GM19025 (cell line): ENCODE data around the gene TRUB2.
"Not testable (repeated sequence)": the region's sequence is repeated elsewhere in the genome, so short reads cannot be mapped to it uniquely, and the experiment has no call there.

Experiments
- ATAC-seq: cut with Tn5 transposase; IDR thresholded peaks from one replicate; pipeline ENCODE4 v1.9.1; 2021; ENCODE audit warnings: mild to moderate bottlenecking, low read depth, moderate library complexity; ENCODE audit not compliant: unreplicated experiment

The TRUB2 gene

GRCh38 chr9:128341435-128341849 lies 19.2 kb upstream of the TRUB2 start:
- no peak for ATAC-seq

- no peak for ATAC-seq
Observed at GRCh38 chr9:128340691-128341434, 18.6 kb upstream of the TRUB2 start.

DNA sequence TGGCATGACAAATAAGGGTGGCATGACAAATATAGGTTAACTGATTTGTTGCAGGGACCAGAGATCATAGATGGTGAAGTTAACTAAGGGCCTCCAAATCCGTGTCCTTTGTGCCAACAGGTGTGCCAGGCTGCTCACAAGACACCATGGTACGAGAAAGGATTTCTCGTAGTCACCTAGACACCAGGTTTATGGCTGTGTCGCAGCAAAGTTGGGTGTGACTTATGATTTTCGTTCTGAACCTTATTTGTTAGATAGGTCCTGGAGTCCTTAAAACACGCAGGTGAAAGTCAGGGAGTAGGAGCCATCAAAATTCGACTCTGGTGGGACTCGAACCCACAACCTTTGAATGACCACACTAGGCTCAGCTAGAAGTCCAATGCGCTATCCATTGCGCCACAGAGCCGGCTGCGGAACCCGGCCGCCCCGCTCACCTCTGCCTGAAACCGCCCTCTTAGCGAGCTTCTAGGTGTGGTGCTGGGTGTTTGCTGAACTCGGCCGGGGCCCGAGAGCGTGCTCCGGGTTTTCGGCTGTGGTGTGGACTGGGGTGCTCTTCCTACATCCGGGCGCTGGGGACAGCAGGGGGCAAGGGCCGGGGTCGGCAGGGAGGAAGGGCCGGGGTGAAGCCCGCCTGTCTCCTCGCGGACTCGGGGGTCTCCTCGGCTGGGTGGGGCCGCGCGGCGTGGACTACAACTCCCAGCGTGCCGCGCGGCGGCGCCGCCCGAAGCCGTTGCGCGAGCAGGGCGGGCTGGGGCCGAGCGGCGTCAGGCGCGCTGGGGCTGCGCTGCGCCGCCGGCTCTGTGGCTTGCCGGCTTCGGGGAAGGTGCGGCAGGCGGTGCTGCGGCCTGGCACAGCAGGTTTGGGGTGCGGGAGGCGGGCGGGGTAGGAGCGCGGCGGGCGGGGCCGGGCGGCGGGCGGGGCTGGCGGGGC lies 17.8 kb upstream of the TRUB2 start, which contains the start of gene SLC27A4:
Gene SLC27A4, plus strand, starts transcription at position 767 of the 930 bp plus-strand sequence. CDS start 2,606 bp downstream, outside the sequence.
- ATAC-seq = peak; percentile 85

DNA sequence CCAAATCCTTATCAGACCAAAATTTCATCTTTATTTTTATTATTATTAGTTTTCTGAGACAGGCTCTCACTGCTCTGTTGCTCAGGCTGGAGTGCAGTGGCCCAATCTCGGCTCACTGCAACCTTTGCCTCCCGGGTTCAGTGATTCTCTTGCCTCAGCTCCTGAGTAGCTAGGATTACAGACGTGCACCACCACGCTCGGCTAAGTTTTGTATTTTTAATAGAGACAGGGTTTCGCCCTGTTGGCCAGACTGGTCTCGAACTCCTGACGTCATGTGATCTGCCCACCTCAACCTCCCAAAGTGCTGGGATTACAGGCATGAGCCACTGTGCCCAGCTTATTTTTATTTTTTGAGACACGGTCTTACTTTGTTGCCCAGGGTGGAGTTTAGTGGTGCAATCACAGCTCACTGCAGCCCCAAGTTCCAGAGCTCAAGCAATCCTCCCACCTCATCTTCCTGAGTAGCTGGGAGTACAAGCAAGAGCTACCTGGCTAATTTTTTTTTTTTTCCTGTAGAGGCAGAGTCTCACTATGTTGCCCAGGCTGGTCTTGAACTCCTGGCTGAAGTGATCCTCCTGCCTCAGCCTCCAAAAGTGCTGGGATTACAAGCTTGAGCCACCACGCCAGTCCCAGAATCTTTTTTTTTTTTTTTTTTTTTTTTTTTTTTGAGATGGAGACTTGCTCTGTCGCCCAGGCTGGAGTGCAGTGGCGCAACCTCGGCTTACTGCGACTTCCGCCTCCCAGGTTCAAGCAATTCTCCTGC lies 16.8 kb upstream of the TRUB2 start:
- ATAC-seq = not testable (repeated sequence)

DNA sequence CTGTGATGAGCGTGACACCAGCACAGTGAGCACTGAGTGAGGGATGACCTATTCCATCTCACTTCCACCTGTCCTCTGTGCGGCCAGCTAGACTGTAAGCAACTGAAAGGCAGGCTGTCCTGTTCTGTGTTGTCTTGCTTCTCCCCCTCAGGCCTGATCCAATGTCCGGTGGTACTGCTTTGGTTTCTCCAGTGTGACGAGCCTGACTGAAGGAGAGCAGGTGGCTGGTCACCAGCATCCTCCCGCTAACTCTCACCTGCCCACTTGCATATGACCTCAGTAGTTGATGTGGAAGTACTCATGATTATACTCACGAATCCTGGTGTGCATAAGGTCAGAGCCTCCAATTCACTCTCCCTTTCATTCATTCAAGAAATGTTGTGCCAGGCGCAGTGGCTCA lies 15.7 kb upstream of the TRUB2 start:
- no peak for ATAC-seq

DNA sequence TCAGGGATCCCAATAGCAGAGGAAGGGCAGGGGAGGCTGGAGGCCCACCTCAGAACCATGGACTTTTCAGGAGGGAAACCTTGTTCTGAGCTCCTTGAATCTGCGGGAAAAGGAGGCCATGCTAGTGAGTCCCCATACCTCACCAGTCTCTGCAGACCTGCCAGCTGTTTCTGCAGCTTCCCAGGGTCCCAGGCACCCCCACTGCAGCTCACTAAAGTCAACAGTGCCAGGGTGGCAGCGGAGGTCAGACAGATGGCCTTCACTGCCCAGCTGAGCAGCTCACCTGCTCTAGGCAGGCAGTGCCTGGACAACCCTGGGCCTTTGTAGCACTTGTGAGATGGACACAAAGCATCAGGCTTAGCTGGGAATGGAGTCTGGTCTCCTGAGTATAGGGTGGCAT lies 13.7 kb upstream of the TRUB2 start:
- ATAC-seq = no peak

DNA sequence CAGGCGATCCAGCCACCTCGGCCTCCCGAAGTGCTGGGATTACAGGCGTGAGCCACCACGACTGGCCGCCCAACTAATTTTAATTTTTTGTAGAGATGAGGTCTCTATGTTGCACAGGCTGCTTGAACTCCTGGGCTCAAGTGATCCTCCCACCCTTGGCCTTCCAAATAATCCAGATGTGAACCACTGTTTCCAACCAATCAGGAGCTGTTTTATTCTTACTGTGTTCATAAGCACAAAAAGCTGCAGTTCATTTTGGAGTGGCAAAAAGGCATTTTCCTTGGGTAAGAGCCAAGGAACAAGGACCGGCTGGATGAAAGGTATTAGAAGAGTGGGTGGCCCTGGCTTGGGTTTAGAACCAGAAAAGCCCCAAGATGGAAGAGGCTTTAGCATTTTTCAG lies 12.9 kb upstream of the TRUB2 start:
- ATAC-seq = no peak

DNA sequence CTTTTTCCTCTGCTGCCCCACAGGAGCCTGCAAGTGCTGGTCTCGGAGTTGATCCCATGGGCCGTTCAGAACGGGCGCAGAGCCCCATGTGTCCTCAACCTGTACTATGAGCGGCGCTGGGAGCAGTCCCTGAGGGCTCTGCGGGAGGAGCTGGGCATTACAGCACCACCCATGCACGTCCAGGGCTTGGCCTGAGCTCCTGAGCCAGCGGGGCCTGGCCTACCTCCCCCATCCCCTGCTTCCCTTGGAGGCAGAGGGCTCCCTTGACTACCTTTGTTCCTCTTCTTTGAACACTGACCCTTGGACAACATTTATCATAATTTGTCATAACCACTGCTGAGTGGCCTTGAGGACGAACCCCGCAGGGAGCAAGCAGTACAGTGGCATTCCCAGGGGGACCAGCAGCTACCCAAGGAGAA lies 11.2 kb upstream of the TRUB2 start:
- no peak for ATAC-seq

- no peak for ATAC-seq
Observed at GRCh38 chr9:128325629-128326028, 3.4 kb upstream of the TRUB2 start.

DNA sequence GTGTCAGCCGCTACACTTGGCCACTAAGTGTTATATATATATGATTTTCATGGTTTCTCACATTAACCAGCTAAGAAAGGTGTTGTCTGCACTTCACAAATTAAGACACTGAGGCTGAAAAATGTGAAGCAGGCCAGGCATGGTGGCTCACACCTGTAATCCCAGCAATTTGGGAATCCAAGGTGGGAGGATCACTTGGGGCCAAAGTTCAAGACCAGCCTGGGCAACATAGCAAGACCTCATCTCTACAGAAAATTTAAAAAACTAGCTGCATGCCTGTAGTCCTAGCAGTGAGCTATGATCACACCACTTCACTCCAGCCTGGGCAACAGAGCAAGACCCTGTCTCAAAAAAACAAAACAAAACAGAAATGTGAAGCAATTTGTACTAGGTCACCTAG lies 2.2 kb upstream of the TRUB2 start:
- ATAC-seq = no peak

DNA sequence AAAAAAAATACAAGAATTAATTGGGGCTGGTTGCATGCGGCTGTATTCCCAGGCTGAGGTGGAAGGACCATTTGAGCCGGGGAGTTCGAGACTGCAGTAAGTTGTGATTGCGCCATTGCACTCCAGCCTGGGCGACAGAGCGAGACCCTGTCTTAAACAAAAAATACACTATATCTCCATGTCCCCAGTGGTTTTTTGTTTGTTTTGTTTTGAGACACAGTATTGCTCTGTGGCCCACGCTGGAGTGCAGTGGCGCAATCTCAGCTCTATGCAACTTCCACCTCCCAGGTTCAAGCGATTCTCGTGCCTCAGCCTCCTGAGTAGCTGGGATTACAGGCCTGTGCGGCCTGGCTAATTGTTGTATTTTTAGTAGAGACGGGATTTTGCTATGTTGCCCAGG lies 1.5 kb upstream of the TRUB2 start:
- no peak for ATAC-seq

DNA sequence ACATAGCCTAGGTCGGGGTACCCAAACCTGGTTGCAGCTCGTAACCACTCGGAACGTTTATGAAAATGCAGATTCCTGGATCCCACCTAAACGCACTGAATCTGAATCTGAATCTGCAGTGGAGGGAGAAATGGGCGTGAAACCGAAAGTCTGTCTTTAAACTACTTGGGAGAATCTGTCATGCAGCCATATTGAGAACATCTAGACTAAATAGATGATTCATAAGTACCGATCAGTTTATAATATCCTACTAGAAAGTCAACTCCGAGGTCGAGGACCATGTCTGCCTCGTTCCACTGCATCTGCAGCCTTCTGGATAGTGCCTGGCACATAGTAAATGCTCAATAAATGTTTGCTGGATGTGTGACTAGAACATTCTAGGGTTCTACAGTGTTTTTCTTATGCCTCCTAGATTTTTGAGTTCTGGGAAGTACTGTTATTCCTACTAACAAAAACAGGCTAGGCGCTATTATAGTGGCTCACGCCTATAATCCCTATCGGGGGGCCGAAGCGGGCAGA lies 1.0 kb upstream of the TRUB2 start:
- no peak for ATAC-seq

DNA sequence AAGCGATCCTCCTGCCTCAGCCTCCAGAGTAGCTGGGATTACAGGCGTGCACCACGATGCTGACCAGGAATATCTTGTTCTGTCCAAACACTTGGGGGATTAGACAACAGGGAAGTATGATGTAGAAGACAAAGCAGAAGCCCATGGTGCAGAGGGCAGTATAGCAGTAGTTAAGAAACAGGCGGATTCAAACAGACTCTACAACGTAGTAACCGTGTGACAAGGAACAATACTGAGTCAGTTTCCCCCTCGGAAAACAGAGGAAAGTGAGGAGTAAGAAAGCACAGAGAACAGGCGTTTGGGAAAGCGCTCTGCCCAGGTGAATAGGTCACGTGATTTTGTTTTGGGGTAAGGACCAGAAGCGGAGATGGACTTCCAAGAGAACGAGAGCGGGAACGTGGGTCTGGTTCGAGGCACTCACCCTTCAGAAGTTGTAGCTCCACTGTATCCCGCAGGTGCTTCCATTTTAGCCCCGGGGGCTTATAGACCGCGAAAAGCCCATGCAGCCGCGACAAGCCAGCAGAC lies 306 bp downstream of the TRUB2 start:
- no peak for ATAC-seq

GRCh38 chr9:128321343-128321742 lies 904 bp downstream of the TRUB2 start:
- no peak for ATAC-seq

- no peak for ATAC-seq
Observed at GRCh38 chr9:128317629-128318028, 4.6 kb downstream of the TRUB2 start.

- no peak for ATAC-seq
Observed at GRCh38 chr9:128316421-128316820, 5.8 kb downstream of the TRUB2 start.

DNA sequence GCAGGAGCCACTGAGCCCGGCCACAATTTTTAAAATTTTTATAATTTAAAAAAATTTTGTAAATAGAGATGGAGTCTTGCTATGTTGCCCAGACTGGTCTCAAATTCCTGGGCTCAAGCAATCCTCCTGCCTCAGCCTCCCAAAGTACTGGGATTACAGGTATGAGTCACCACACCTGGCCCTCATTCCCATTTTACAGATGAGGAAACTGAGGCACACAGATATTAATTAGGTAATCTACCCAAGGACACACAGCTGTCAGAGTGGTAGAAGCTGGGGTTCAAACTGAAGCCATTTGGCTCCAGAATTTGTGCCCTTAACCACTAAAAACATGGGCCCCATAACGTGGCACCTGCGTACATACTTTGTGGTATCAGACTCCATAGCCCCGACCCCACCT lies 7.5 kb downstream of the TRUB2 start:
- no peak for ATAC-seq

DNA sequence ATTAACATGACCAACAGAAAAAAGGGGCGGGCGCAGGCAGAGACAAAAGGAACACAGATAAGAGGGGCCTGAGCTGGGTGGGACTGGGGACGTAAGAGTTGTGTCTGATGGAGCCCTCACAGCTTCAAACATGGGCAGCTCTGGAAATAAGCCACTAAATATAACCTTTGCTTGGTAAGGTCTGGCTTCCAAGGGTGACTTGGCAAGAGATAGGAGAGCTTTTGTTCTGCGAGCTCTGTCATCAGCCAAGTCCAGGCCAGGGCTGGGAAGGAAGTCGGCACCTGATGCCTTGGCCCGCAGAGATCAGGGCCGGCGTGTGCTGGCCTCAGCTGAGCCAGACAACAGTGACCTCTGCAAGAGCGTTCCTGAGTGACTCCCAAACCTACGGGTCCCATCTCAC lies 11.8 kb downstream of the TRUB2 start:
- ATAC-seq = no peak

GRCh38 chr9:128309551-128309950 lies 12.7 kb downstream of the TRUB2 start:
- no peak for ATAC-seq

GRCh38 chr9:128304971-128305288 lies 17.3 kb downstream of the TRUB2 start:
- ATAC-seq = no peak
